Measurements from ENCODE around the gene SHC3.

DNA sequence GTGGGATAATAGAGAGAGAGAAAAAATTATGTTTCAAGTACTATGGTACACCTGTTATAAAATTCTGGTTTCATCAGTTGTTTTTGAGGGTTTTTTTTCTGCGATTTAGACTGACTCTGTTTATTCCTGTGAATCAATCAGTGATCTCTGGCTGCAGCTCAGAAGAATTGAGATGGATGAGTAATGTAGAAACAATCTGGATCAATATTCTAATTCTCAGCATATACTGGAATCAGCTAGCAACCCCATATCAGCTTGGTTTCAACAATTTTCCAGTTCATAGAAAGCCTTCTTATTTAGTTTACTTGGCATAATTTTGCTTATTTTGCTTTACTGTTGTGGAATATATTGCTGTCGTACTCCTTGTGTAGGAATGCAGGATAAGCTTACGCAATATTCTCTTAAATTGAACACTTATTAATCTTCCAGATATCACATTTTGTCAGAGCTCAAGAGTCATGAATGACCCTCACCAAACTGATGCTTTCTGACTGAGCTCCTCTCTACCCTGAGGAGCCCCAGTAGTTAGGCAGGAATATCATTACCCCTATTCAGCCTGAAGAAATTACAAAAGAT lies 42.9 kb downstream of the SHC3 start:
- TF ChIP-seq, protein P1, sequence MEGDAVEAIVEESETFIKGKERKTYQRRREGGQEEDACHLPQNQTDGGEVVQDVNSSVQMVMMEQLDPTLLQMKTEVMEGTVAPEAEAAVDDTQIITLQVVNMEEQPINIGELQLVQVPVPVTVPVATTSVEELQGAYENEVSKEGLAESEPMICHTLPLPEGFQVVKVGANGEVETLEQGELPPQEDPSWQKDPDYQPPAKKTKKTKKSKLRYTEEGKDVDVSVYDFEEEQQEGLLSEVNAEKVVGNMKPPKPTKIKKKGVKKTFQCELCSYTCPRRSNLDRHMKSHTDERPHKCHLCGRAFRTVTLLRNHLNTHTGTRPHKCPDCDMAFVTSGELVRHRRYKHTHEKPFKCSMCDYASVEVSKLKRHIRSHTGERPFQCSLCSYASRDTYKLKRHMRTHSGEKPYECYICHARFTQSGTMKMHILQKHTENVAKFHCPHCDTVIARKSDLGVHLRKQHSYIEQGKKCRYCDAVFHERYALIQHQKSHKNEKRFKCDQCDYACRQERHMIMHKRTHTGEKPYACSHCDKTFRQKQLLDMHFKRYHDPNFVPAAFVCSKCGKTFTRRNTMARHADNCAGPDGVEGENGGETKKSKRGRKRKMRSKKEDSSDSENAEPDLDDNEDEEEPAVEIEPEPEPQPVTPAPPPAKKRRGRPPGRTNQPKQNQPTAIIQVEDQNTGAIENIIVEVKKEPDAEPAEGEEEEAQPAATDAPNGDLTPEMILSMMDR (conservative IDR thresholded peaks at IDR 0.05; ENCODE audit: low read length) = no peak
- TF ChIP-seq EZH2phosphoT487 (IDR thresholded peaks at IDR 0.05; ENCODE audit: borderline replicate concordance, low read depth, low read length) = no peak
